Measurements from ENCODE around the gene FAM222A. TPM values are rescaled to one million over a fixed set of nuclear protein-coding genes. Genes with fewer than 3 reads are reported as not detected.

Gene FAM222A
- total RNA-seq, 1 experiment from 2014 or later: 18.0 TPM

DNA sequence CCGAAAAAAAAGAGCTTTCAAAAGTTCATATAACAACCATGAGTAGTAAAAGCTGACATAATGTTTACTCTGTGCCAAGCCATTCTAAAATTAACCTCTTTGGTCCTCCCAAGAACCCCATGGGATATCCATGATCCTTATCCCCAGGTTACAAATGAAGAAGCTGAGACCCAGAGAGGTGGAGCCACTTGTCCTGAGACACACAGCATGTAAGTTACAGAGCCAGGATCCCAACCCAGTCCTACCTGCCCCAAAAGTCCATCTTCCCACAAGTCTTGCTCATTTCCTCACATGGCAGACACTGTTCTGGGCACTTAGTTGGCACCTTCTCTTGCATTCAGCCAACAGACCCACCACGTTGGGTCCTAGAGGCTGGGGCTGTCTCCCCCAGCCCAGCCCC lies 82.4 kb downstream of the FAM222A start:
- Mint-ChIP-seq H3K4me3 (ENCODE audit: unreplicated experiment) (no peak overlapping the region), H3K9me3 (ENCODE audit: unreplicated experiment) (no peaks in the 10 kb centered on the region), H3K27me3 (ENCODE audit: insufficient read depth, unreplicated experiment) (peaks cover 6% of the 10 kb centered on the region), H3K36me3 (ENCODE audit: insufficient read depth, unreplicated experiment) (no peaks in the 10 kb centered on the region), H3K27ac (ENCODE audit: unreplicated experiment) (no peak overlapping the region), H3K4me1 (ENCODE audit: low read depth, unreplicated experiment) (peaks cover 8% of the 10 kb centered on the region)
- H3K27me3 ChIP-seq (replicated peaks; ENCODE audit: control insufficient read depth, insufficient read depth, low read length): no peaks in the 10 kb centered on the region
- no peaks in the 10 kb centered on the region for H3K9me3 ChIP-seq
- TF ChIP-seq, protein P1, sequence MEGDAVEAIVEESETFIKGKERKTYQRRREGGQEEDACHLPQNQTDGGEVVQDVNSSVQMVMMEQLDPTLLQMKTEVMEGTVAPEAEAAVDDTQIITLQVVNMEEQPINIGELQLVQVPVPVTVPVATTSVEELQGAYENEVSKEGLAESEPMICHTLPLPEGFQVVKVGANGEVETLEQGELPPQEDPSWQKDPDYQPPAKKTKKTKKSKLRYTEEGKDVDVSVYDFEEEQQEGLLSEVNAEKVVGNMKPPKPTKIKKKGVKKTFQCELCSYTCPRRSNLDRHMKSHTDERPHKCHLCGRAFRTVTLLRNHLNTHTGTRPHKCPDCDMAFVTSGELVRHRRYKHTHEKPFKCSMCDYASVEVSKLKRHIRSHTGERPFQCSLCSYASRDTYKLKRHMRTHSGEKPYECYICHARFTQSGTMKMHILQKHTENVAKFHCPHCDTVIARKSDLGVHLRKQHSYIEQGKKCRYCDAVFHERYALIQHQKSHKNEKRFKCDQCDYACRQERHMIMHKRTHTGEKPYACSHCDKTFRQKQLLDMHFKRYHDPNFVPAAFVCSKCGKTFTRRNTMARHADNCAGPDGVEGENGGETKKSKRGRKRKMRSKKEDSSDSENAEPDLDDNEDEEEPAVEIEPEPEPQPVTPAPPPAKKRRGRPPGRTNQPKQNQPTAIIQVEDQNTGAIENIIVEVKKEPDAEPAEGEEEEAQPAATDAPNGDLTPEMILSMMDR (IDR thresholded peaks at IDR 0.05; ENCODE audit: insufficient read depth in 1 of 2, low read depth in 1 of 2, low read length in 1 of 2, severe bottlenecking in 1 of 2, unreplicated experiment in 1 of 2): no peak
- DNase-seq: no peak
- BruUV-seq (replicated peaks): no TSS peak
- intact Hi-C loops (cut with micrococcal nuclease; ENCODE audit: unreplicated experiment): no loop called here
- CTCF ChIA-PET: no interaction called here
- no peak overlapping the region for H3K4me3 ChIP-seq (ENCODE audit: low read depth, low read length)
- H3K36me3 ChIP-seq (ENCODE audit: control insufficient read depth, insufficient read depth, low read length): no peaks in the 10 kb centered on the region
- POLR2A ChIA-PET: no interaction called here
- H3K4me1 ChIP-seq: no peaks in the 10 kb centered on the region

DNA sequence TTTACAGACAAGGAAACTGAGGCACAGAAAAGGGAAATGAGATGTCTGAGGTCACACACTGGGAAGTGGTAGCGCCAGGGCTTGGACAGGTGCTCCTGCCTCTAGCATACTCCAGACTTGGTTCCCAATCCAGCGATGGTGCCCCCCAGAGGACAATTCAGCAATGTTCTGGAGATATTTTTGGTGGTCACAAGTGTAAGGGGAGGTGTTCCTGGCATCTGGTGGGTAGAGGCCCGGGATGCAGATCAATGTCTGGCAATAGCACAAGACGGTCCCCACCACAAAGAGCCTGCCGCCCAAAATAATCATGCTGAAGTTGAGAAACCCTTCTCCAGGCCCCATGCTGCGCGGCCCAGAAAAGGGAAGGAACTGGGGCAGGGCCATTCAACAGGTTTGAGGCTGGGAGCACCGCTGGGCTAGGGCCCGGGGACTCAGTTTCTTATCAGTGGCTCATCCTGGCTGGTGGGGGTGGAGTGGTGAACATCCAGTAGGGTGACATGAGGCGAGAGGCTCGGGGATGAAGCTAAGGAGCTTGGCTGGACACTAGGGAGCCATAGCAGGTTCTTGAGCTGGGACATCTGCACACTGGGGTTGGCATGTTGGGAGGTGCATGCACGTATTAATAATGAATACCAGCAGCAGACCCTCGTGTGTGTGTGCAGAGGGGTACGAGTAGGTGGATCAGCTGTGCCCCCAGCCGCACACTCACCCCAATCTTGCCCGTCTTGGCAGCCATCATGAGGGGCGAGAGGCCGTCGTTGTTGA lies 84.5 kb downstream of the FAM222A start:
- no peaks in the 10 kb centered on the region for H3K36me3 Mint-ChIP-seq (ENCODE audit: insufficient read depth, unreplicated experiment)
- H3K36me3 ChIP-seq (ENCODE audit: control insufficient read depth, insufficient read depth, low read length): no peaks in the 10 kb centered on the region
- peaks cover 8% of the 10 kb centered on the region for H3K4me1 Mint-ChIP-seq (ENCODE audit: low read depth, unreplicated experiment)
- H3K9me3 Mint-ChIP-seq (ENCODE audit: unreplicated experiment): no peaks in the 10 kb centered on the region
- H3K9me3 ChIP-seq: no peaks in the 10 kb centered on the region
- no peak for DNase-seq
- H3K27me3 Mint-ChIP-seq (ENCODE audit: insufficient read depth, unreplicated experiment): peaks cover 6% of the 10 kb centered on the region
- H3K4me3 Mint-ChIP-seq (ENCODE audit: unreplicated experiment): no peak overlapping the region
- H3K27ac Mint-ChIP-seq (ENCODE audit: unreplicated experiment): no peak overlapping the region
- H3K27me3 ChIP-seq (replicated peaks; ENCODE audit: control insufficient read depth, insufficient read depth, low read length): no peaks in the 10 kb centered on the region
- TF ChIP-seq, protein P1 (IDR thresholded peaks at IDR 0.05; ENCODE audit: insufficient read depth in 1 of 2, low read depth in 1 of 2, low read length in 1 of 2, severe bottlenecking in 1 of 2, unreplicated experiment in 1 of 2): peak in 1 of 2 experiments; percentile 28
- intact Hi-C loops (cut with micrococcal nuclease; ENCODE audit: unreplicated experiment): no loop called here
- ChIA-PET CTCF (no interaction called here), POLR2A (interaction anchor here (0.6 kb wide), 1 partner anchor 130 kb away, joined by 3 read pairs; no protein-coding TSS in a partner anchor)
- H3K4me1 ChIP-seq: no peaks in the 10 kb centered on the region
- BruUV-seq (replicated peaks): no TSS peak
- H3K4me3 ChIP-seq (ENCODE audit: low read depth, low read length): no peak overlapping the region

DNA sequence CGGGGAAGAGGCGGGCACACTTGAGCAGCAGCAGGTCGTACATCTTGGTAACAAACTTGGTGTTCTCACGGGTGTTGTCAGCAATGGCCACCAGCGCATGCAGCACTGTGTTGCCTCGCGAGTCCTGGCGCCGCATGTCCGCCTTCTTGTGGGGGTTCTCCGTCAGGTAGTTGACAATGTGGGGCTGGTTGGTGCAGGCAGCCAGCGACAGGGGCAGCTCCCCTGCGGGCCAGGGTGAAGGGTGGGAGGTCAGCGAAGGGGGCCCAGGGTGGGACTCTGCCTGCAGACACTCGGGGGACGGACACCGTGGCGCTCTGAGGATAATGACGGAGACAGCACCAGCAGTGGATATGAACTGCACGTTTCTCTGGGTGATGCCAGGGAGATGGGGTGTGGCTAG lies 85.1 kb downstream of the FAM222A start:
- Mint-ChIP-seq H3K27ac (ENCODE audit: unreplicated experiment) (no peak overlapping the region), H3K9me3 (ENCODE audit: unreplicated experiment) (no peaks in the 10 kb centered on the region), H3K36me3 (ENCODE audit: insufficient read depth, unreplicated experiment) (no peaks in the 10 kb centered on the region), H3K4me3 (ENCODE audit: unreplicated experiment) (no peak overlapping the region), H3K27me3 (ENCODE audit: insufficient read depth, unreplicated experiment) (peaks cover 3% of the 10 kb centered on the region), H3K4me1 (ENCODE audit: low read depth, unreplicated experiment) (peaks cover 2% of the 10 kb centered on the region)
- Histone ChIP-seq H3K4me1 (no peaks in the 10 kb centered on the region), H3K4me3 (ENCODE audit: low read depth, low read length) (no peak overlapping the region), H3K27me3 (replicated peaks; ENCODE audit: control insufficient read depth, insufficient read depth, low read length) (no peaks in the 10 kb centered on the region), H3K36me3 (ENCODE audit: control insufficient read depth, insufficient read depth, low read length) (no peaks in the 10 kb centered on the region), H3K9me3 (no peaks in the 10 kb centered on the region)
- DNase-seq: no peak
- CTCF ChIA-PET: no interaction called here
- intact Hi-C loops (cut with micrococcal nuclease; ENCODE audit: unreplicated experiment): no loop called here
- BruUV-seq (replicated peaks): no TSS peak
- POLR2A ChIA-PET: interaction anchor here (0.6 kb wide), 1 partner anchor 131 kb away, joined by 3 read pairs; no protein-coding TSS in a partner anchor
- TF ChIP-seq, protein P1 (IDR thresholded peaks at IDR 0.05; ENCODE audit: insufficient read depth in 1 of 2, low read depth in 1 of 2, low read length in 1 of 2, severe bottlenecking in 1 of 2, unreplicated experiment in 1 of 2): no peak

All from Caco-2 (cell line).